ENCODE measurements around the gene L1CAM.
"Not testable (repeated sequence)": the region's sequence is repeated elsewhere in the genome, so short reads cannot be mapped to it uniquely, and the experiment has no call there.

L1CAM gene

GRCh38 chrX:153818064-153818463 lies 67.9 kb downstream of the L1CAM start:
- Histone ChIP-seq H3K27me3 (replicated peaks in 2 of 5; ENCODE audit: control insufficient read depth in 4 of 5, insufficient read depth in 5 of 5, low read length in 4 of 5) (peaks cover 0 to 47% (median 2%) of the 10 kb centered on the region in 5 experiments), H3K4me1 (ENCODE audit: control extremely low read depth in 1 of 4, control insufficient read depth in 4 of 4, insufficient read depth in 4 of 4, low read length in 3 of 4) (peaks cover 0 to 42% (median 28%) of the 10 kb centered on the region in 4 experiments)
- H3K4me3 ChIP-seq (ENCODE audit: control insufficient read depth in 1 of 7, extremely low read depth in 1 of 7, insufficient read depth in 4 of 7, low read depth in 2 of 7, low read length in 6 of 7); H3K27ac ChIP-seq (ENCODE audit: insufficient read depth in 1 of 2, low read depth in 1 of 2, low read length in 2 of 2, poor library complexity in 1 of 2, severe bottlenecking in 2 of 2); H3K36me3 ChIP-seq (ENCODE audit: control insufficient read depth in 4 of 4, insufficient read depth in 4 of 4, low read length in 3 of 4); H3K9me3 ChIP-seq (ENCODE audit: control extremely low read depth in 1 of 5, control insufficient read depth in 4 of 5, insufficient read depth in 2 of 5, low read depth in 1 of 5, low read length in 4 of 5); DNase-seq: not testable (repeated sequence)
- 81% methylated on average over 5 of the region's 9 CpGs for WGBS (ENCODE audit: insufficient coverage)
- CTCF ChIA-PET = interaction anchor here (1.7 kb wide), 1 partner anchor 132 kb away, joined by 4 read pairs; no protein-coding TSS in a partner anchor
- POLR2A ChIA-PET = interaction anchor here (0.5 kb wide), 1 partner anchor 105 kb away, joined by 3 read pairs; no protein-coding TSS in a partner anchor

- ChIA-PET POLR2A (no interaction called here), CTCF (interaction anchor here (1.0 to 1.7 kb wide), 3 partner anchors 11 to 133 kb away, joined by 3 to 4 read pairs (median 3); no protein-coding TSS in a partner anchor)
- H3K4me1 ChIP-seq (ENCODE audit: control extremely low read depth in 1 of 4, control insufficient read depth in 4 of 4, insufficient read depth in 4 of 4, low read length in 3 of 4) = peaks cover 0 to 38% (median 27%) of the 10 kb centered on the region in 4 experiments
- DNase-seq = peak; percentile 59 to 70 (median 70)
- no peak overlapping the region for H3K4me3 ChIP-seq (ENCODE audit: control insufficient read depth in 1 of 7, extremely low read depth in 1 of 7, insufficient read depth in 4 of 7, low read depth in 2 of 7, low read length in 6 of 7)
- no peaks in the 10 kb centered on the region for H3K36me3 ChIP-seq (ENCODE audit: control insufficient read depth in 4 of 4, insufficient read depth in 4 of 4, low read length in 3 of 4)
- 72% methylated on average over 21 of the region's 25 CpGs for WGBS (ENCODE audit: insufficient coverage)
- H3K27me3 ChIP-seq (replicated peaks in 2 of 5; ENCODE audit: control insufficient read depth in 4 of 5, insufficient read depth in 5 of 5, low read length in 4 of 5) = peaks cover 0 to 57% (median 2%) of the 10 kb centered on the region in 5 experiments
- H3K27ac ChIP-seq (ENCODE audit: insufficient read depth in 1 of 2, low read depth in 1 of 2, low read length in 2 of 2, poor library complexity in 1 of 2, severe bottlenecking in 2 of 2) = no peak overlapping the region
- peaks cover 0 to 5% (median 0%) of the 10 kb centered on the region in 5 experiments for H3K9me3 ChIP-seq (ENCODE audit: control extremely low read depth in 1 of 5, control insufficient read depth in 4 of 5, insufficient read depth in 2 of 5, low read depth in 1 of 5, low read length in 4 of 5)
Observed at GRCh38 chrX:153816831-153817690, 68.9 kb downstream of the L1CAM start.

GRCh38 chrX:153814591-153815315 lies 71.2 kb downstream of the L1CAM start:
- CTCF ChIA-PET = no interaction called here
- no peak overlapping the region for H3K4me3 ChIP-seq (ENCODE audit: control insufficient read depth in 1 of 7, extremely low read depth in 1 of 7, insufficient read depth in 4 of 7, low read depth in 2 of 7, low read length in 6 of 7)
- peak; percentile 22 to 72 (median 67) for DNase-seq
- H3K27me3 ChIP-seq (replicated peaks in 2 of 5; ENCODE audit: control insufficient read depth in 4 of 5, insufficient read depth in 5 of 5, low read length in 4 of 5) = peaks cover 0 to 58% (median 2%) of the 10 kb centered on the region in 5 experiments
- 65% methylated on average over 16 of the region's 19 CpGs for WGBS (ENCODE audit: insufficient coverage)
- no peaks in the 10 kb centered on the region for H3K36me3 ChIP-seq (ENCODE audit: control insufficient read depth in 4 of 4, insufficient read depth in 4 of 4, low read length in 3 of 4)
- POLR2A ChIA-PET = no interaction called here
- H3K27ac ChIP-seq (ENCODE audit: insufficient read depth in 1 of 2, low read depth in 1 of 2, low read length in 2 of 2, poor library complexity in 1 of 2, severe bottlenecking in 2 of 2) = no peak overlapping the region
- H3K9me3 ChIP-seq (ENCODE audit: control extremely low read depth in 1 of 5, control insufficient read depth in 4 of 5, insufficient read depth in 2 of 5, low read depth in 1 of 5, low read length in 4 of 5) = peaks cover 0 to 5% (median 0%) of the 10 kb centered on the region in 5 experiments
- peaks cover 0 to 26% (median 20%) of the 10 kb centered on the region in 4 experiments for H3K4me1 ChIP-seq (ENCODE audit: control extremely low read depth in 1 of 4, control insufficient read depth in 4 of 4, insufficient read depth in 4 of 4, low read length in 3 of 4)

GRCh38 chrX:153813161-153813560 lies 72.8 kb downstream of the L1CAM start:
- peaks cover 0 to 45% (median 0%) of the 10 kb centered on the region in 5 experiments for H3K27me3 ChIP-seq (replicated peaks in 2 of 5; ENCODE audit: control insufficient read depth in 4 of 5, insufficient read depth in 5 of 5, low read length in 4 of 5)
- H3K4me3 ChIP-seq (ENCODE audit: control insufficient read depth in 1 of 7, extremely low read depth in 1 of 7, insufficient read depth in 4 of 7, low read depth in 2 of 7, low read length in 6 of 7) = no peak overlapping the region
- 94% methylated on average over 5 of the region's 5 CpGs for WGBS (ENCODE audit: insufficient coverage)
- no peaks in the 10 kb centered on the region for H3K36me3 ChIP-seq (ENCODE audit: control insufficient read depth in 4 of 4, insufficient read depth in 4 of 4, low read length in 3 of 4)
- ChIA-PET CTCF (no interaction called here), POLR2A (no interaction called here)
- peaks cover 0 to 5% (median 0%) of the 10 kb centered on the region in 5 experiments for H3K9me3 ChIP-seq (ENCODE audit: control extremely low read depth in 1 of 5, control insufficient read depth in 4 of 5, insufficient read depth in 2 of 5, low read depth in 1 of 5, low read length in 4 of 5)
- H3K4me1 ChIP-seq (ENCODE audit: control extremely low read depth in 1 of 4, control insufficient read depth in 4 of 4, insufficient read depth in 4 of 4, low read length in 3 of 4) = peaks cover 0 to 18% (median 15%) of the 10 kb centered on the region in 4 experiments
- no peak overlapping the region for H3K27ac ChIP-seq (ENCODE audit: insufficient read depth in 1 of 2, low read depth in 1 of 2, low read length in 2 of 2, poor library complexity in 1 of 2, severe bottlenecking in 2 of 2)
- no peak for DNase-seq

- POLR2A ChIA-PET = no interaction called here
- H3K9me3 ChIP-seq (ENCODE audit: control extremely low read depth in 1 of 5, control insufficient read depth in 4 of 5, insufficient read depth in 2 of 5, low read depth in 1 of 5, low read length in 4 of 5) = peaks cover 0 to 5% (median 0%) of the 10 kb centered on the region in 5 experiments
- H3K4me3 ChIP-seq (ENCODE audit: control insufficient read depth in 1 of 7, extremely low read depth in 1 of 7, insufficient read depth in 4 of 7, low read depth in 2 of 7, low read length in 6 of 7) = no peak overlapping the region
- no peak overlapping the region for H3K27ac ChIP-seq (ENCODE audit: insufficient read depth in 1 of 2, low read depth in 1 of 2, low read length in 2 of 2, poor library complexity in 1 of 2, severe bottlenecking in 2 of 2)
- H3K4me1 ChIP-seq (ENCODE audit: control extremely low read depth in 1 of 4, control insufficient read depth in 4 of 4, insufficient read depth in 4 of 4, low read length in 3 of 4) = peaks cover 0 to 17% (median 14%) of the 10 kb centered on the region in 4 experiments
- DNase-seq = no peak
- CTCF ChIA-PET = no interaction called here
- 77% methylated on average over 12 of the region's 14 CpGs for WGBS (ENCODE audit: insufficient coverage)
- H3K36me3 ChIP-seq (ENCODE audit: control insufficient read depth in 4 of 4, insufficient read depth in 4 of 4, low read length in 3 of 4) = no peaks in the 10 kb centered on the region
- peaks cover 0 to 38% (median 0%) of the 10 kb centered on the region in 5 experiments for H3K27me3 ChIP-seq (replicated peaks in 2 of 5; ENCODE audit: control insufficient read depth in 4 of 5, insufficient read depth in 5 of 5, low read length in 4 of 5)
Observed at GRCh38 chrX:153812220-153812619, 73.8 kb downstream of the L1CAM start.
